HepG2 (cell line): ENCODE results near the gene TRDN. TPM values are rescaled to one million over a fixed set of nuclear protein-coding genes. Genes with fewer than 3 reads are reported as not detected.

Experiments used
- CSRNP1 ChIP-seq: sonication (generic); formaldehyde crosslinking; IDR thresholded peaks from 2 replicates; pipeline ENCODE4 v1.8.1; 2023; ENCODE audit warnings: mild to moderate bottlenecking, missing genetic modification reagents
- NONO ChIP-seq, 2 experiments: fragments of 450-650 bp in 1 of 2; sonication (generic) in 1 of 2; formaldehyde crosslinking in 1 of 2; IDR thresholded peaks in 1 of 2; conservative IDR thresholded peaks in 1 of 2; 2 replicates each; pipeline versions ENCODE4 v1.6.1 to v1.8.0; 2017 to 2022; ENCODE audit warnings: mild to moderate bottlenecking in 1 of 2, missing genetic modification reagents in 1 of 2, moderate library complexity in 1 of 2
- PHF20 ChIP-seq: sonication (generic); formaldehyde crosslinking; IDR thresholded peaks from 2 replicates; pipeline ENCODE4 v1.5.0; 2020; ENCODE audit warnings: mild to moderate bottlenecking, missing genetic modification reagents
- POGZ ChIP-seq: sonication (generic); formaldehyde crosslinking; IDR thresholded peaks from 2 replicates; pipeline ENCODE4 v1.4.0; 2020; ENCODE audit warnings: mild to moderate bottlenecking, missing genetic modification reagents
- SMARCC2 ChIP-seq: fragments of 450-650 bp; IDR thresholded peaks from 2 replicates; pipeline ENCODE4 v1.6.1; 2017; ENCODE audit warnings: antibody characterized with exemption, mild to moderate bottlenecking
- SRSF1 ChIP-seq: fragments of 200-400 bp; formaldehyde crosslinking; optimal IDR thresholded peaks from 2 replicates; pipeline ENCODE3; 2017; ENCODE audit warnings: mild to moderate bottlenecking, low read depth, low read length, moderate library complexity
- ZBED4 ChIP-seq: sonication (generic); formaldehyde crosslinking; IDR thresholded peaks from 2 replicates; pipeline ENCODE4 v1.4.0; 2020; ENCODE audit warnings: missing genetic modification reagents, borderline replicate concordance
- ZSCAN29 ChIP-seq: sonication (generic); formaldehyde crosslinking; conservative IDR thresholded peaks from 2 replicates; pipeline ENCODE4 v1.4.0; 2020; ENCODE audit warnings: mild to moderate bottlenecking, missing genetic modification reagents
- polyA plus RNA-seq, 8 experiments: library from polyadenylated mRNA; depleted of rRNA in 3 of 8; stranded (reverse) in 7 of 8; unstranded in 1 of 8; fragments of >200 nt; fragmentation: Illumina TruSeq in 4 of 8; extraction: Trizol in 4 of 8; gene quantifications; 2 replicates each; pipeline versions ENCODE4 v1.2.1 to v1.2.3, GENCODE V29; 2011 to 2016; ENCODE audit warnings: low read depth in 4 of 8, missing spikeins in 1 of 8, mixed read lengths in 1 of 8; ENCODE audit not compliant: insufficient read depth in 1 of 8
- total RNA-seq, 5 experiments: library from RNA; depleted of rRNA; stranded (reverse); fragments of >200 nt; fragmentation: Illumina TruSeq; extraction: Trizol; gene quantifications; 2 replicates each; pipeline ENCODE4 v1.2.3, GENCODE V29; 2016; ENCODE audit warnings: low read depth in 1 of 5

Gene TRDN
- total and polyA plus RNA-seq, 2 of the 13 experiments (the other 11 are each of a cell fraction or from before 2014, with no cell fraction given), result not detected

GRCh38 chr6:123507582-123507981, 129.2 kb downstream of the TRDN start (continued):
- TF ChIP-seq ZBED4 (CRISPR knock-in tag) (no peak), POGZ (CRISPR knock-in tag) (no peak), CSRNP1 (CRISPR knock-in tag) (no peak), ZSCAN29 (CRISPR knock-in tag) (no peak), SMARCC2 (no peak), SRSF1 (no peak), NONO (IDR thresholded peaks at IDR 0.05) (no peak), NONO (CRISPR knock-in tag; conservative IDR thresholded peaks at IDR 0.05) (no peak), PHF20 (CRISPR knock-in tag) (no peak)
